ENCODE results near the gene LAIR2.

The LAIR2 gene

DNA sequence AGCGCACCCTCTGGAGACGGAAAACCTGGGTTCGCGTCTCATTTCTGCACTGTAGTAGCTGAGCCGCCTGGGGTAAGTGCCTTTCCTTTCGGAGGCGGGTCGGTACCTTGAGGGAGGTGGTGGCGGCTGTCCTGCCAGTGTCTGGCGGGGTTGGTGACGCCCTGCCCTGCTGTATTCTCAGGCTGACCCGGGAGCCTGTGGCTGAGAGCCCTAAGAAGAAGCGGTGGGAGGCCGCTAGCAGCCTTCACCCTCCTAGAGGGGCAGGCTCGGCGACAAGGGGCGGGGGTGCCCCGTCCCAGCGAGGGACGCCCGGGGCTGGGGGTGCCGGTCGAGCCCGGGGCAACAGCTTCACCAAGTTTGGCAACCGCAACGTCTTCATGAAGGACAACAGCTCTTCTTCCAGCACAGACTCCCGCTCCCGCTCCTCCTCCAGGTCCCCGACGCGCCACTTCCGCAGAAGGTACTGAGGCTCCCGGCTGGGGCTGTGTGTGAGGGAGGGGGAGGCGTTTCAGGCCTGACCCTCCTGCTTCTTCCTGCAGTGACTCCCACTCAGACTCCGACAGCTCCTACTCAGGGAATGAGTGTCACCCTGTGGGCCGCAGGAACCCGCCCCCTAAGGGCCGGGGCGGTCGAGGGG is 46.7 kb upstream of the LAIR2 start:
- H4K20me1 ChIP-seq (ENCODE audit: low read depth, low read length), result peaks cover 10% of the 10 kb centered on the region; the same call in 1 of the 2 replicates
- no peaks in the 10 kb centered on the region for H3F3A ChIP-seq (ENCODE audit: insufficient read depth)
- H3K9me3 ChIP-seq (ENCODE audit: insufficient read depth, low read length), result no peaks in the 10 kb centered on the region
- no peaks in the 10 kb centered on the region for H3K9me2 ChIP-seq (replicated peaks; ENCODE audit: insufficient read depth, low read length)
- TF ChIP-seq EZH2phosphoT487 (conservative IDR thresholded peaks at IDR 0.05; ENCODE audit: low read length), result no peak
- TF ChIP-seq, protein P1, sequence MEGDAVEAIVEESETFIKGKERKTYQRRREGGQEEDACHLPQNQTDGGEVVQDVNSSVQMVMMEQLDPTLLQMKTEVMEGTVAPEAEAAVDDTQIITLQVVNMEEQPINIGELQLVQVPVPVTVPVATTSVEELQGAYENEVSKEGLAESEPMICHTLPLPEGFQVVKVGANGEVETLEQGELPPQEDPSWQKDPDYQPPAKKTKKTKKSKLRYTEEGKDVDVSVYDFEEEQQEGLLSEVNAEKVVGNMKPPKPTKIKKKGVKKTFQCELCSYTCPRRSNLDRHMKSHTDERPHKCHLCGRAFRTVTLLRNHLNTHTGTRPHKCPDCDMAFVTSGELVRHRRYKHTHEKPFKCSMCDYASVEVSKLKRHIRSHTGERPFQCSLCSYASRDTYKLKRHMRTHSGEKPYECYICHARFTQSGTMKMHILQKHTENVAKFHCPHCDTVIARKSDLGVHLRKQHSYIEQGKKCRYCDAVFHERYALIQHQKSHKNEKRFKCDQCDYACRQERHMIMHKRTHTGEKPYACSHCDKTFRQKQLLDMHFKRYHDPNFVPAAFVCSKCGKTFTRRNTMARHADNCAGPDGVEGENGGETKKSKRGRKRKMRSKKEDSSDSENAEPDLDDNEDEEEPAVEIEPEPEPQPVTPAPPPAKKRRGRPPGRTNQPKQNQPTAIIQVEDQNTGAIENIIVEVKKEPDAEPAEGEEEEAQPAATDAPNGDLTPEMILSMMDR (IDR thresholded peaks at IDR 0.05; ENCODE audit: insufficient read depth, low read length, poor library complexity, severe bottlenecking), result no peak
- no peak overlapping the region for H3K4me3 ChIP-seq (ENCODE audit: insufficient read depth, low read length, poor library complexity, severe bottlenecking)
- H3K4me2 ChIP-seq (ENCODE audit: low read depth, low read length, poor library complexity, severe bottlenecking), result no peak overlapping the region
- H3K36me3 ChIP-seq (ENCODE audit: low read length), result 0 out of 2 replicates have a peak, but pooled peaks cover 5% of the 10 kb centered on the region
- H2AFZ ChIP-seq (ENCODE audit: low read depth, low read length, severe bottlenecking), result no peak overlapping the region
- H3K27me3 ChIP-seq (ENCODE audit: low read length), result no peaks in the 10 kb centered on the region
- no peak overlapping the region for H3K27ac ChIP-seq (ENCODE audit: low read depth, low read length)
- peaks cover 26% of the 10 kb centered on the region for H3K79me2 ChIP-seq (ENCODE audit: insufficient read depth, low read length)
- H3K9ac ChIP-seq (ENCODE audit: low read length), result no peak overlapping the region

DNA sequence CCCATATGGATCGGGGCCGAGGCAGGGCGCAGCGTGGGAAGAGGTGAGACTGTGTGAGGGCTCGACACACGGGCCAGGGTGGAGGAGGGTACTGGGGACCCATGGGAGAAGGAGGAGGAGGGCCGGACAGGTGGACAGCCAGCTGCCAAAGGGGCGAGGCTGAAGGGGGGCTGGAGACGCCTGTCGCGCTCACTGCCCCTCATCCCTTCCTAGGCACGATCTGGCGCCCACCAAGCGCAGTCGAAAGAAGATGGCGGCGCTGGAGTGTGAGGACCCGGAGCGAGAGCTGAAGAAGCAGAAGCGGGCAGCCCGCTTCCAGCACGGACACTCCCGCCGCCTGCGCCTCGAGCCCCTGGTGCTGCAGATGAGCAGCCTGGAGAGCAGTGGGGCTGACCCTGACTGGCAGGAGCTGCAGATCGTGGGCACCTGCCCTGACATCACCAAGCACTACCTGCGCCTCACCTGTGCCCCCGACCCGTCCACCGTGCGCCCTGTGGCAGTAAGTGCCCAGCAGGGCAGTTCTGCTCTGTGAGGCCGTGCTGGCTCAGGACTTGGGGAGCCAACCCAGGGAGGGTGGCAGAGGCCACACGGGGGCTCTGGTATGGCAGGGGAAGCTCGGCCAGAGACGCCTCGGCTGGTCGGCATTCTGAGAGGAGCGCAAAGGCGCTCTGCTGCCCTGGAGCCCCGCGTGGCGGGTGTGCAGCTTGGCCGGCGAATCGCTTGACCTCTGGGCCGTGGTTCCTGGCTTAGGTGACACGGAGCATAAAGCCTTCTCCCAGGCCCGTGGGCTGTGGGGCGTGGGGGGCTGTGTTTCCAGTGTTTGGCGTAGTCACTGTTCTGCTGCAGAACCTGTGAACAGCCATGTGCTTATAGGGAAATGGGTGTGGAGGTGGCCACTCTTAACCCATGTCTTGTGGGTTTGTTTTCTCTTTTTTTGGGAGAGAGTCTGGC is 45.9 kb upstream of the LAIR2 start:
- no peak overlapping the region for H3K4me3 ChIP-seq (ENCODE audit: insufficient read depth, low read length, poor library complexity, severe bottlenecking)
- 0 out of 2 replicates have a peak, but pooled peaks cover 5% of the 10 kb centered on the region for H3K36me3 ChIP-seq (ENCODE audit: low read length)
- no peaks in the 10 kb centered on the region for H3K9me2 ChIP-seq (replicated peaks; ENCODE audit: insufficient read depth, low read length)
- peaks cover 7% of the 10 kb centered on the region; the same call in 1 of the 2 replicates for H3F3A ChIP-seq (ENCODE audit: insufficient read depth)
- no peaks in the 10 kb centered on the region for H3K27me3 ChIP-seq (ENCODE audit: low read length)
- H3K9me3 ChIP-seq (ENCODE audit: insufficient read depth, low read length), result no peaks in the 10 kb centered on the region
- H4K20me1 ChIP-seq (ENCODE audit: low read depth, low read length), result peaks cover 4% of the 10 kb centered on the region; the same call in 1 of the 2 replicates
- TF ChIP-seq, protein P1 (IDR thresholded peaks at IDR 0.05; ENCODE audit: insufficient read depth, low read length, poor library complexity, severe bottlenecking), result no peak
- TF ChIP-seq EZH2phosphoT487 (conservative IDR thresholded peaks at IDR 0.05; ENCODE audit: low read length), result no peak
- H3K4me2 ChIP-seq (ENCODE audit: low read depth, low read length, poor library complexity, severe bottlenecking), result no peak overlapping the region
- H3K9ac ChIP-seq (ENCODE audit: low read length), result no peak overlapping the region
- H3K27ac ChIP-seq (ENCODE audit: low read depth, low read length), result no peak overlapping the region
- H3K79me2 ChIP-seq (ENCODE audit: insufficient read depth, low read length), result peaks cover 18% of the 10 kb centered on the region
- no peak overlapping the region for H2AFZ ChIP-seq (ENCODE audit: low read depth, low read length, severe bottlenecking)

DNA sequence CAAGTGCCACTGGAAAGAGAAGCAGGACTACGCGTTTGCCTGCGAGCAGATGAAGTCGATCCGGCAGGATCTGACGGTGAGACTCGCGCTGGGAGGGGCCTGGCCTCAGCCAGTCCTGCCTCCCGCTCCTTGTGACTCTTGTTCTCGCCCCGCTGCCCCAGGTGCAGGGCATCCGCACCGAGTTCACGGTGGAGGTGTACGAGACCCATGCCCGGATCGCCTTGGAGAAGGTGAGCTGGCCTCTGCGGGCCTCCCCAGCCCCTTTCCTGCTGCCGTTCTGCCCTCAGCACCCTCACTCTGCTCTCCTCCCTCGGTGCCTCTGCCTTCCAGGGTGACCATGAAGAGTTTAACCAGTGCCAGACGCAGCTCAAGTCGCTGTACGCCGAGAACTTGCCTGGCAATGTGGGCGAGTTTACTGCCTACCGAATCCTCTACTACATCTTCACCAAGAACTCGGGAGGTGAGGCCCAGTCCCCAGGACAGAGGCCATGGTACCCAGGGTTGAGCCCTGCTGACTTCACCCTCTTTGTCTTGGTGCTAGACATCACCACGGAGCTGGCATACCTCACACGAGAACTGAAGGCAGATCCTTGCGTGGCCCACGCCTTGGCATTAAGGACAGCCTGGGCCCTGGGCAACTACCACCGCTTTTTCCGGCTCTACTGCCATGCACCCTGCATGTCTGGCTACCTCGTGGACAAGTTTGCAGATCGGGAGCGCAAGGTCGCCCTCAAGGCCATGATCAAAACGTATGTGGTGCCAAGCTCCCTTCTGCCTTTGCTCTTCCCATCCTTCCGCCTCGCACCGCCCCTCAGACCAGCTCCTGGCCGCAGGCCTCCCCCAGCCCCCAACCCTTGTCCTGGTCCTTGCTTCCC is 44.6 kb upstream of the LAIR2 start:
- Histone ChIP-seq H3K4me2 (ENCODE audit: low read depth, low read length, poor library complexity, severe bottlenecking) (no peak overlapping the region), H2AFZ (ENCODE audit: low read depth, low read length, severe bottlenecking) (no peak overlapping the region), H3K9me2 (replicated peaks; ENCODE audit: insufficient read depth, low read length) (no peaks in the 10 kb centered on the region), H3K4me3 (ENCODE audit: insufficient read depth, low read length, poor library complexity, severe bottlenecking) (no peak overlapping the region), H3K9ac (ENCODE audit: low read length) (no peak overlapping the region), H3K79me2 (ENCODE audit: insufficient read depth, low read length) (peaks cover 8% of the 10 kb centered on the region), H3K9me3 (ENCODE audit: insufficient read depth, low read length) (no peaks in the 10 kb centered on the region), H3K27me3 (ENCODE audit: low read length) (no peaks in the 10 kb centered on the region), H4K20me1 (ENCODE audit: low read depth, low read length) (no peaks in the 10 kb centered on the region; the same call in 1 of the 2 replicates), H3F3A (ENCODE audit: insufficient read depth) (peaks cover 16% of the 10 kb centered on the region; the same call in 1 of the 2 replicates), H3K27ac (ENCODE audit: low read depth, low read length) (no peak overlapping the region), H3K36me3 (ENCODE audit: low read length) (0 out of 2 replicates have a peak, but pooled peaks cover 5% of the 10 kb centered on the region)
- TF ChIP-seq, protein P1 (IDR thresholded peaks at IDR 0.05; ENCODE audit: insufficient read depth, low read length, poor library complexity, severe bottlenecking), result no peak
- no peak for TF ChIP-seq EZH2phosphoT487 (conservative IDR thresholded peaks at IDR 0.05; ENCODE audit: low read length)
